ENCODE data around the gene ALOX5. TPM values are rescaled to one million over a fixed set of nuclear protein-coding genes. Genes with fewer than 3 reads are reported as not detected.

ALOX5 gene
- total and polyA plus RNA-seq, 7 donors: 1.6 to 3.1 (median 2.0) TPM

DNA sequence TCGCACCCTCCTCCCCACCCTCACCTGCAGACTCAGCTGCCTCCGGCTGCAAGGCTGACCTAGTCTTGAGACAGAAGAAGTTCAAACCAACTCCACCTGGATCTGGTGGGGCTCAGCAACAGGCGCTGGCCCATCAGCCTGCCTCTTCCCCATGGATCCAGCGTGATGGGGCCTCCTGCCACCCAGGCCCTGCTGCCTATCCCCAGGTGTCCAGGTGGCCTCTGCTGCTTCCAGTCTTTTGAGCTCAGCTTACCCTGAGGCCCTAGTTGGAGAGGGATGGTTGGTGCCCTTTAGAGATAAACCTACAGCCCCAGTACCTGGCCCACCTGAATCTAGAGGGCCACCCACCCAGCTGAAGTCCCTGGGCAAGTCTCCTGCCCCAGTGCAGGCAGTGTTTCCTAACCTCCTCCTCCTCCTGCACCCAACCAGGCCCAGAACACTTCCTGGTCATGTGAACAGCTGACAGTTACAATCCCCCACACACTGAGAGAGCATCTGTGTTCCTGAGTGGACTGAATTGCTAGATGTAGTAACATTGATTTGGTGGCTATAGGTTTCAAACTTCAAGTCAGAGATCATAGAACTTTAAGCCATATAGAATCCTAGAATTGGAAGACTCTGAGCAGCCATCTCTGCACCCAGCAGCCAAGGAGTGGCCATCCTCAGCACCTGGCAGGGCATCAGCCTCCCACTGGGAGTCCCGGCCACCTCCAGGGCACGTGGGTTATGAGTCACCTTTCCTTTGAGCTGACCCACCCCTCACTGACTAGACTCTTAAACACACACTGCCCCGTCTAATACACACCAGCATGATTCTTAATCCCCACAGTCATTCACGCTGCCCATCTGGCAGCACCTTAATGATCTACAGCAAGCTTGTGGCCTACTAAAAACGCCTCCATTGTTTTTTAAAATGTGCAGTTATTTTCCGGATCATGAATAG is 51.9 kb downstream of the ALOX5 start:
- Histone ChIP-seq H3K36me3 (ENCODE audit: insufficient read depth in 1 of 2, low read depth in 1 of 2) (no peaks in the 10 kb centered on the region), H3K27me3 (ENCODE audit: insufficient read depth in 3 of 3, low read length in 2 of 3) (peaks cover 0 to 5% (median 0%) of the 10 kb centered on the region in 3 donors), H3K9me3 (no peaks in the 10 kb centered on the region), H3K27ac (no peak overlapping the region), H3K4me1 (peaks cover 4% of the 10 kb centered on the region), H3K4me3 (no peak overlapping the region)
- TF ChIP-seq, protein P1, sequence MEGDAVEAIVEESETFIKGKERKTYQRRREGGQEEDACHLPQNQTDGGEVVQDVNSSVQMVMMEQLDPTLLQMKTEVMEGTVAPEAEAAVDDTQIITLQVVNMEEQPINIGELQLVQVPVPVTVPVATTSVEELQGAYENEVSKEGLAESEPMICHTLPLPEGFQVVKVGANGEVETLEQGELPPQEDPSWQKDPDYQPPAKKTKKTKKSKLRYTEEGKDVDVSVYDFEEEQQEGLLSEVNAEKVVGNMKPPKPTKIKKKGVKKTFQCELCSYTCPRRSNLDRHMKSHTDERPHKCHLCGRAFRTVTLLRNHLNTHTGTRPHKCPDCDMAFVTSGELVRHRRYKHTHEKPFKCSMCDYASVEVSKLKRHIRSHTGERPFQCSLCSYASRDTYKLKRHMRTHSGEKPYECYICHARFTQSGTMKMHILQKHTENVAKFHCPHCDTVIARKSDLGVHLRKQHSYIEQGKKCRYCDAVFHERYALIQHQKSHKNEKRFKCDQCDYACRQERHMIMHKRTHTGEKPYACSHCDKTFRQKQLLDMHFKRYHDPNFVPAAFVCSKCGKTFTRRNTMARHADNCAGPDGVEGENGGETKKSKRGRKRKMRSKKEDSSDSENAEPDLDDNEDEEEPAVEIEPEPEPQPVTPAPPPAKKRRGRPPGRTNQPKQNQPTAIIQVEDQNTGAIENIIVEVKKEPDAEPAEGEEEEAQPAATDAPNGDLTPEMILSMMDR (IDR thresholded peaks at IDR 0.05): no peak
- intact Hi-C loops (cut with DNase I): no loop called here
- 77 to 88% (median 82%) methylated on average over 10 of the region's 10 CpGs for WGBS, 3 donors
- DNase-seq (no peak), ATAC-seq (no peak)

DNA sequence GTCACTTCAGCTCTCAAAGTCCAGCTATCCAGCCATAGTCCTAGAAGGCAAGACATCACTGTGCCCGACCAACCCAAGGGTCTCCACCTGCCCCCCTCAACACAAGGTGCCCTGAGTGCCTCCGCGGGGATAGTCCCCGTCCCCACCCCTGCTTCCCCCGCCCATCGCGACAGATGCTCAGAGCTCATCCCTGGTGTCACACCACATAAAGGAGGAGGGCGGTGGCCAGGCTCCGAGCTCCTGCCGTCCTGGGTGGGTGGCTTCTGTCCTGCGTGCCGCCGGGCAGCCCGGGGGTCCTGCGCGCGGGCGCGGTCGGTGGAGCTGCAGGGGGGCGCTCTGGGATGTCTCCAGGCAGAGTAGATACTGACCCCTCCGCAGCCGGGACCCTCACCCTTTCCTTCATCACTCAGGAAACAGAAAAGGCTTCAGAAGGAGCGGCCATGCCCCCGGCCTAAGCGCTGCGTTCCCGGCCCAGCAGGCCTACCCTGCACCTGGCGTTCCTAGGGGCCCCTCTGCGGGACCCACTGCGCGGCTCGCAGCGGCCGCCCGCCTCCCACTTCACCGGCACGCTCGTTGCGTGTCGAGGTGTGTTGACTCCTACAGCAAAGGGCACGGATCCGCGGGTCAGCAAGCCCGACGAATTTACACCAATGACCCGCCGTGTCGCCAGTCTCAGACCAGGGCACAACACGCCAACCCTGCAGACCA is 53.4 kb downstream of the ALOX5 start:
- ATAC-seq: no peak

DNA sequence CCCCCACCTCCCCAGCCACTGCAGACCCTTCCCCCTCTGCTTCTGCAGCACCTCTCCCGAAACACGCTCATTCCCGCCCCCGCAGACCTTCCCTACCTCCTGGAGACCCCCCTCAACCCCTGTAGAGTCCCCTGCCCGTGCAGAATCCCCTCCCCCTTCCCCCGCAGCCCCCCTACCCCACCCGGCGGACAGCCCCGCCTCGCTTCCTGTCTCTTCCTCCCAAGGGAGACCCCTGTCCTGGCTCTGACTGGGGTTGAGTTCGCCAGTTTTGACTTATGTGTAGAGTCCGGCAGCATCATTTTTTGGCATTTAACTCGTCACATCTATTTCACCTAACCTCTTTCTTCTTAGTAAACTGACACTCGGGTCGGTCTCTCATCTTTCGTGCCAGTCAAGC is 54.0 kb downstream of the ALOX5 start:
- intact Hi-C loops (cut with DNase I): no loop called here
- TF ChIP-seq, protein P1 (IDR thresholded peaks at IDR 0.05): no peak
- peaks cover 0 to 5% (median 0%) of the 10 kb centered on the region in 3 donors for H3K27me3 ChIP-seq (ENCODE audit: insufficient read depth in 3 of 3, low read length in 2 of 3)
- no peaks in the 10 kb centered on the region for H3K36me3 ChIP-seq (ENCODE audit: insufficient read depth in 1 of 2, low read depth in 1 of 2)
- no peak overlapping the region for H3K27ac ChIP-seq
- no peaks in the 10 kb centered on the region for H3K9me3 ChIP-seq
- no peaks in the 10 kb centered on the region for H3K4me1 ChIP-seq
- DNase-seq: no peak
- no peak for ATAC-seq
- WGBS, 3 donors: 33 to 45% (median 43%) methylated on average over 12 to 16 of the region's 16 CpGs
- peak overlapping the region; percentile 18 for H3K4me3 ChIP-seq

More for the DNA sequence above, 53.4 kb downstream of the ALOX5 start:
- peaks cover 0 to 5% (median 0%) of the 10 kb centered on the region in 3 donors for H3K27me3 ChIP-seq (ENCODE audit: insufficient read depth in 3 of 3, low read length in 2 of 3)
- TF ChIP-seq, protein P1 (IDR thresholded peaks at IDR 0.05): no peak
- intact Hi-C loops (cut with DNase I): no loop called here
- H3K4me1 ChIP-seq: no peaks in the 10 kb centered on the region
- H3K9me3 ChIP-seq: no peaks in the 10 kb centered on the region
- H3K27ac ChIP-seq: no peak overlapping the region
- WGBS, 3 donors: 47 to 54% (median 49%) methylated on average over 33 to 50 of the region's 50 CpGs
- H3K36me3 ChIP-seq (ENCODE audit: insufficient read depth in 1 of 2, low read depth in 1 of 2): no peaks in the 10 kb centered on the region
- H3K4me3 ChIP-seq: peak overlapping the region; percentile 18
- DNase-seq: no peak

DNA sequence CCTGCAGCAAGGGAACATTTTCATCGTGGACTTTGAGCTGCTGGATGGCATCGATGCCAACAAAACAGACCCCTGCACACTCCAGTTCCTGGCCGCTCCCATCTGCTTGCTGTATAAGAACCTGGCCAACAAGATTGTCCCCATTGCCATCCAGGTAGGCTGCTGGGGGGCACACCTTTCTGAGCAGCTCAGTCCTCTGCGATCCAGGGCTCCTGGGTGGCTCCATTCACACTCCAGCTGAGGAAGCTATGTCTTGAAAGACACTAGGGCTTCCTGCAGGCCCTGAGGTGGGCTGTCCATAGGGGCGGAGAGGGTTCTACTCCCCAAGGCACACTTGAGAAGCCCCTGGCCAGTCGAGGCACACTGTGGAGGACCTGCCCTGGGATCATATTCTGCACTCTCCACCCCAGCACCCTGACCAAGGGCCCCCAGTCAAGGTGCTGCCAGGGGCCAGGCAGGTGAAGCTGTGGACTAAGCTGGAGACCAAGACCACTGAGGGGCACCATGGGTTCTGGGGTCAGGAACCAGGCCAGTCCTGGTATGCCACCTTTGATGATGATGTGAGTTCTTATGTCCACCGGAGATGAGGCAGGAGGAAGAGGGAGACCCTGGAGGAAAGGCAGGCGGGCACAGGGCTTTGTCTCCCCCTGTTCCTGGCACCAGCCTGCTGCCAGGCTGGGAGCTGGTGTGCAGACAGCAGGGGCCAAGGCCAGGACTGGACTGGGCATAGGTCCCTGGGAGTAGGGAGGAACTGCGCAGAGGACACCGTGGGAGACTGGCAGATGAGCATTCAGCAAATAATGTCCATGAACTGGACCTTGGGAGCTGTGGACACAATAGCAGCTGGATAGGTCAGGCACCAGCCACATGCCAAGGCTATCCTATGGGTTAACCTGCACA is 54.8 kb downstream of the ALOX5 start:
- ATAC-seq: no peak
- no peak for DNase-seq
- H3K4me3 ChIP-seq: no peak overlapping the region
- intact Hi-C loops (cut with DNase I): no loop called here
- H3K4me1 ChIP-seq: no peaks in the 10 kb centered on the region
- no peak overlapping the region for H3K27ac ChIP-seq
- H3K9me3 ChIP-seq: no peaks in the 10 kb centered on the region
- WGBS, 3 donors: 60 to 64% (median 63%) methylated on average over 10 of the region's 10 CpGs
- H3K27me3 ChIP-seq (ENCODE audit: insufficient read depth in 3 of 3, low read length in 2 of 3): peaks cover 0 to 5% (median 0%) of the 10 kb centered on the region in 3 donors
- TF ChIP-seq, protein P1 (IDR thresholded peaks at IDR 0.05): no peak
- no peaks in the 10 kb centered on the region for H3K36me3 ChIP-seq (ENCODE audit: insufficient read depth in 1 of 2, low read depth in 1 of 2)

All from psoas muscle (tissue), 8 donors.